ENCODE measurements around the gene PPP6R3. TPM values are rescaled to one million over a fixed set of nuclear protein-coding genes. Genes with fewer than 3 reads are reported as not detected.

The PPP6R3 gene
- total RNA-seq, 2 donors from 2014 or later = 95.0 to 103 TPM

GRCh38 chr11:68543594-68543993 is 83.0 kb downstream of the PPP6R3 start:
- H3K36me3 ChIP-seq = no peaks in the 10 kb centered on the region
- no peak overlapping the region for H3K27ac ChIP-seq
- H3K4me3 ChIP-seq = no peak overlapping the region
- intact Hi-C loops (cut with DNase I) = no loop called here
- H3K9me3 ChIP-seq = no peaks in the 10 kb centered on the region
- no peak for TF ChIP-seq CTCF (IDR thresholded peaks at IDR 0.05)
- H3K4me1 ChIP-seq = no peaks in the 10 kb centered on the region
- no peaks in the 10 kb centered on the region for H3K27me3 ChIP-seq
- no peak for DNase-seq
- no peak overlapping the region for H3K9ac ChIP-seq (ENCODE audit: low read depth in 2 of 2, low read length in 2 of 2)

GRCh38 chr11:68545347-68545746 is 84.8 kb downstream of the PPP6R3 start:
- no peak overlapping the region for H3K9ac ChIP-seq (ENCODE audit: low read depth in 2 of 2, low read length in 2 of 2)
- no peaks in the 10 kb centered on the region for H3K27me3 ChIP-seq
- H3K4me1 ChIP-seq = no peaks in the 10 kb centered on the region
- H3K36me3 ChIP-seq = no peaks in the 10 kb centered on the region
- no peak overlapping the region for H3K4me3 ChIP-seq
- intact Hi-C loops (cut with DNase I) = no loop called here
- no peak for TF ChIP-seq CTCF (IDR thresholded peaks at IDR 0.05)
- H3K9me3 ChIP-seq = no peaks in the 10 kb centered on the region
- DNase-seq = no peak
- no peak overlapping the region for H3K27ac ChIP-seq

GRCh38 chr11:68545796-68546195 is 85.2 kb downstream of the PPP6R3 start:
- H3K27me3 ChIP-seq = no peaks in the 10 kb centered on the region
- no peak for DNase-seq
- H3K36me3 ChIP-seq = no peaks in the 10 kb centered on the region
- no peak overlapping the region for H3K4me3 ChIP-seq
- intact Hi-C loops (cut with DNase I) = no loop called here
- no peak for TF ChIP-seq CTCF (IDR thresholded peaks at IDR 0.05)
- H3K27ac ChIP-seq = no peak overlapping the region
- H3K9me3 ChIP-seq = no peaks in the 10 kb centered on the region
- no peaks in the 10 kb centered on the region for H3K4me1 ChIP-seq
- H3K9ac ChIP-seq (ENCODE audit: low read depth in 2 of 2, low read length in 2 of 2) = no peak overlapping the region

GRCh38 chr11:68546555-68546954 is 86.0 kb downstream of the PPP6R3 start:
- TF ChIP-seq CTCF (IDR thresholded peaks at IDR 0.05) = no peak
- intact Hi-C loops (cut with DNase I) = no loop called here
- H3K27me3 ChIP-seq = no peaks in the 10 kb centered on the region
- no peak for DNase-seq
- H3K9ac ChIP-seq (ENCODE audit: low read depth in 2 of 2, low read length in 2 of 2) = no peak overlapping the region
- no peaks in the 10 kb centered on the region for H3K36me3 ChIP-seq
- no peaks in the 10 kb centered on the region for H3K4me1 ChIP-seq
- H3K9me3 ChIP-seq = no peaks in the 10 kb centered on the region
- H3K27ac ChIP-seq = no peak overlapping the region
- H3K4me3 ChIP-seq = no peak overlapping the region

- no peaks in the 10 kb centered on the region for H3K4me1 ChIP-seq
- intact Hi-C loops (cut with DNase I) = no loop called here
- no peak overlapping the region for H3K9ac ChIP-seq (ENCODE audit: low read depth in 2 of 2, low read length in 2 of 2)
Measured at GRCh38 chr11:68549789-68550484, 89.4 kb downstream of the PPP6R3 start.

More at GRCh38 chr11:68549789-68550484, 89.4 kb downstream of the PPP6R3 start:
- Histone ChIP-seq H3K4me3 (no peak overlapping the region), H3K27ac (no peak overlapping the region), H3K27me3 (no peaks in the 10 kb centered on the region), H3K36me3 (no peaks in the 10 kb centered on the region), H3K9me3 (no peaks in the 10 kb centered on the region)
- TF ChIP-seq CTCF (IDR thresholded peaks at IDR 0.05) = no peak
- no peak for DNase-seq
